HepG2 (cell line): Measurements from ENCODE around the gene EEPD1. TPM values are rescaled to one million over a fixed set of nuclear protein-coding genes. Genes with fewer than 3 reads are reported as not detected.

Source experiments
- ATAC-seq: fragments of 200-7000 bp; cut with Tn5 transposase; 3 replicates; pipeline ENCODE4 v1.9.1; 2020; ENCODE audit warnings: mild to moderate bottlenecking, moderate library complexity
- BruUV-seq: library from RNA; stranded (reverse); fragments of 400-500 nt; replicated peaks from 2 replicates; lab custom pipeline; 2021; lab: Mats Ljungman, UMichigan
- CTCF ChIA-PET: fragments of 300-600 bp; formaldehyde crosslinking; extraction: SDS; loops from one replicate; lab custom pipeline; 2021; ENCODE audit warnings: low total read pairs, inconsistent platforms, low intra/inter-chr PET ratio; lab: Yijun Ruan, JAX
- POLR2A ChIA-PET: fragments of 350-600 bp; sonication (Branson Sonifier 250); formaldehyde crosslinking; loops from one replicate; lab custom pipeline; 2020; ENCODE audit warnings: antibody characterized with exemption, inconsistent platforms; lab: Yijun Ruan, JAX
- DNase-seq: peaks from one replicate; pipeline ENCODE4 v3.0.0-alpha.2; 2015; ENCODE audit warnings: low spot score
- FAIRE-seq: peaks from 3 replicates; lab custom pipeline; 2011; peaks lifted over from hg19 to GRCh38; lab: Jason Lieb, UNC
- H2AFZ ChIP-seq: one replicate; pipeline ENCODE4 v1.6.1; 2011; ENCODE audit warnings: low read length, inconsistent platforms
- H3K27ac ChIP-seq: fragments of 300-600 bp; 3 replicates; pipeline ENCODE4 v1.8.0; 2011; ENCODE audit warnings: mixed run types, mild to moderate bottlenecking, mixed read lengths, low read length, inconsistent platforms; ENCODE audit not compliant: insufficient read depth; ENCODE audit errors: extremely low read length
- H3K27me3 ChIP-seq, 2 experiments: fragments of 200-600 bp in 1 of 2; 2 replicates in 1 of 2; 3 replicates in 1 of 2; pipeline versions ENCODE4 v1.6.0 to v1.8.0; 2011; ENCODE audit warnings: low read length in 2 of 2, mild to moderate bottlenecking in 2 of 2, moderate library complexity in 2 of 2, inconsistent platforms in 1 of 2; ENCODE audit not compliant: insufficient read depth in 2 of 2, control insufficient read depth in 1 of 2
- H3K36me3 ChIP-seq, 2 experiments: fragments of 200-600 bp in 1 of 2; replicated peaks in 1 of 2; 2 replicates in 1 of 2; 3 replicates in 1 of 2; pipeline versions ENCODE4 v1.5.1 to v1.8.0; 2011; ENCODE audit warnings: low read length in 2 of 2, inconsistent platforms in 1 of 2; ENCODE audit not compliant: insufficient read depth in 2 of 2, control insufficient read depth in 1 of 2
- H3K4me1 ChIP-seq: 2 replicates; pipeline ENCODE4 v1.5.1; 2012; ENCODE audit warnings: low read length, inconsistent platforms; ENCODE audit not compliant: insufficient read depth
- H3K4me2 ChIP-seq: 2 replicates; pipeline ENCODE4 v1.6.0; 2011; ENCODE audit warnings: low read depth, low read length, inconsistent platforms
- H3K4me3 ChIP-seq, 3 experiments: fragments of 200-600 bp in 1 of 3; sonication (generic), shearing (Covaris generic) in 1 of 3; replicated peaks in 1 of 3; 2 replicates each; pipeline ENCODE4 v1.5.1; 2011 to 2016; ENCODE audit warnings: low read length in 3 of 3, inconsistent platforms in 2 of 3, low read depth in 2 of 3, mild to moderate bottlenecking in 2 of 3, control low read depth in 1 of 3, mixed read lengths in 1 of 3; ENCODE audit not compliant: insufficient read depth in 1 of 3
- H3K79me2 ChIP-seq: one replicate; pipeline ENCODE4 v1.6.1; 2011; ENCODE audit warnings: low read length, inconsistent platforms; ENCODE audit not compliant: insufficient read depth
- H3K9ac ChIP-seq: 2 replicates; pipeline ENCODE4 v1.6.0; 2011; ENCODE audit warnings: mild to moderate bottlenecking, low read depth, low read length, inconsistent platforms; ENCODE audit not compliant: insufficient read depth
- H3K9me3 ChIP-seq: 2 replicates; pipeline ENCODE4 v1.5.1; 2012; ENCODE audit warnings: mild to moderate bottlenecking, low read length
- H4K20me1 ChIP-seq: 2 replicates; pipeline ENCODE4 v1.6.0; 2011; ENCODE audit warnings: inconsistent platforms, mild to moderate bottlenecking, low read length, moderate library complexity; ENCODE audit not compliant: insufficient read depth
- KDM1A ChIP-seq: IDR thresholded peaks from 2 replicates; pipeline ENCODE4 v1.6.1; 2016; ENCODE audit warnings: missing compliant biosample characterization
- STAG1 ChIP-seq: sonication (generic); formaldehyde crosslinking; IDR thresholded peaks from 2 replicates; pipeline ENCODE4 v1.4.0; 2020; ENCODE audit warnings: missing genetic modification reagents
- ZBTB33 ChIP-seq: sonication (generic); formaldehyde crosslinking; IDR thresholded peaks from 2 replicates; pipeline ENCODE4 v1.4.0; 2020; ENCODE audit warnings: missing genetic modification reagents
- ZNF33B ChIP-seq: sonication (generic); formaldehyde crosslinking; IDR thresholded peaks from 2 replicates; pipeline ENCODE4 v1.5.1; 2020; ENCODE audit warnings: mild to moderate bottlenecking, missing genetic modification reagents
- WGBS: methylation state at CpG from one replicate; pipeline ENCODE4 v1.1.6; 2017; ENCODE audit warnings: low lambda C conversion rate; 5-methylcytosine and 5-hydroxymethylcytosine counted together
- in situ Hi-C: cut with HindIII; loops from 2 replicates; pipeline ENCODE4 v1.10.0; 2017; ENCODE audit warnings: low pct_unique_long_range_greater_than_20kb; ENCODE audit not compliant: extremely low pct_ligation_motif_present
- intact Hi-C: fragments of 100-400 bp; cut with micrococcal nuclease; formaldehyde crosslinking; loops from one replicate; pipeline ENCODE4 v1.10.0; 2022; ENCODE audit not compliant: unreplicated experiment
- polyA plus RNA-seq, 8 experiments: library from polyadenylated mRNA; depleted of rRNA in 3 of 8; stranded (reverse) in 7 of 8; unstranded in 1 of 8; fragments of >200 nt; fragmentation: Illumina TruSeq in 4 of 8; extraction: Trizol in 4 of 8; gene quantifications; 2 replicates each; pipeline versions ENCODE4 v1.2.1 to v1.2.3, GENCODE V29; 2011 to 2016; ENCODE audit warnings: low read depth in 4 of 8, missing spikeins in 1 of 8, mixed read lengths in 1 of 8; ENCODE audit not compliant: insufficient read depth in 1 of 8
- total RNA-seq, 5 experiments: library from RNA; depleted of rRNA; stranded (reverse); fragments of >200 nt; fragmentation: Illumina TruSeq; extraction: Trizol; gene quantifications; 2 replicates each; pipeline ENCODE4 v1.2.3, GENCODE V29; 2016; ENCODE audit warnings: low read depth in 1 of 5
- TF ChIP-seq, protein P1 (sequence below): sonication (generic); formaldehyde crosslinking; IDR thresholded peaks from 2 replicates; pipeline ENCODE4 v1.5.0; 2020; ENCODE audit warnings: mild to moderate bottlenecking, missing genetic modification reagents, moderate library complexity

The EEPD1 gene
- total and polyA plus RNA-seq, 2 of the 13 experiments (the other 11 are each of a cell fraction or from before 2014, with no cell fraction given): 10.1 to 16.4 TPM

- 98% methylated on average over 7 of the region's 7 CpGs for WGBS
- H3K4me2 ChIP-seq: no peak overlapping the region
- no peaks in the 10 kb centered on the region for H3K9me3 ChIP-seq
- TF ChIP-seq ZBTB33 (peak; percentile 97), ZNF33B (no peak)
- no peak overlapping the region for H3K9ac ChIP-seq
- no peak overlapping the region for H3K4me3 ChIP-seq
- no peaks in the 10 kb centered on the region for H3K79me2 ChIP-seq
- in situ Hi-C loops: no loop called here
- peaks cover 82% of the 10 kb centered on the region for H3K4me1 ChIP-seq
- H2AFZ ChIP-seq: no peak overlapping the region
- ChIA-PET POLR2A (no interaction called here), CTCF (no interaction called here)
- intact Hi-C loops: no loop called here
- no peak for FAIRE-seq
- H3K36me3 ChIP-seq: peaks cover 3 to 24% of the 10 kb centered on the region in 2 experiments; a peak in 4 of 5 replicates
- BruUV-seq: no TSS peak
- no peak overlapping the region for H3K27ac ChIP-seq
- DNase-seq: no peak
- no peaks in the 10 kb centered on the region for H4K20me1 ChIP-seq
- ATAC-seq: no peak
- H3K27me3 ChIP-seq: no peaks in the 10 kb centered on the region
These were observed 130.7 kb downstream of the EEPD1 start for GRCh38 chr7:36283711-36284130.

DNA sequence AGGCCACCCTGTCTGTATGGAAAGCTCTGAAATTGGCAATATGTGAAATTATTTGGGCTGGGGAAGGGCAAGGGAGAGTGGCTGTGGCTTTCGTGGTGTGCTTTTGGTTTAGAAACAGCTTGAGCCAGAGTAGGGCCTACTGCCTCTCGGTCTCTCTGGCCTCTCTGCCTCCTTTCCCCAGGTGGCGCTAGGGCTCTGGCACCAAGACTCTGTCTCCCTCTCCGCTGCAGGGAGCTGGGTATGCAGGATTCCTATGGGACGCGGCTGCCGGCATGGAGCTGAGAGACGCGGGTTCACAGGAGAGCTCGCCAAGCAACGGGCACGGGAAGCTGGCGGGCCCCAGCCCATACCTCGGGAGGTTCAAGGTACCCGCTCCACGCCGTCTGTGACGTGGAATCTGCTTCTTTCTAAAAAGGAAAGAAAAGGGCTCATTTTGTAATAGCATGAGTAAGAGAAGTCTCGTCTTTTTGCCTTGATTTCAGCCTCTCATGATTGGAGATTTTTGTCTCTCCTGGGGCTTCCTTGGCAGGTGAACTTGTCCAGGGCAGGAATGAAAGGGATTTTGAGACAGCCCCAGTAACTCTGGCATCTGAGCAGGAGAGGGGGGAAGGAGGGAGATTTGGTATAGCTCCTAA is 131.5 kb downstream of the EEPD1 start:
- ChIA-PET CTCF (no interaction called here), POLR2A (no interaction called here)
- H2AFZ ChIP-seq: no peak overlapping the region
- no peaks in the 10 kb centered on the region for H3K79me2 ChIP-seq
- H3K27ac ChIP-seq: no peak overlapping the region
- no peak for FAIRE-seq
- ATAC-seq: no peak
- H3K4me3 ChIP-seq: no peak overlapping the region
- DNase-seq: no peak
- no TSS peak for BruUV-seq
- no peaks in the 10 kb centered on the region for H3K9me3 ChIP-seq
- WGBS: 96% methylated on average over 18 of the region's 19 CpGs
- TF ChIP-seq, protein P1, sequence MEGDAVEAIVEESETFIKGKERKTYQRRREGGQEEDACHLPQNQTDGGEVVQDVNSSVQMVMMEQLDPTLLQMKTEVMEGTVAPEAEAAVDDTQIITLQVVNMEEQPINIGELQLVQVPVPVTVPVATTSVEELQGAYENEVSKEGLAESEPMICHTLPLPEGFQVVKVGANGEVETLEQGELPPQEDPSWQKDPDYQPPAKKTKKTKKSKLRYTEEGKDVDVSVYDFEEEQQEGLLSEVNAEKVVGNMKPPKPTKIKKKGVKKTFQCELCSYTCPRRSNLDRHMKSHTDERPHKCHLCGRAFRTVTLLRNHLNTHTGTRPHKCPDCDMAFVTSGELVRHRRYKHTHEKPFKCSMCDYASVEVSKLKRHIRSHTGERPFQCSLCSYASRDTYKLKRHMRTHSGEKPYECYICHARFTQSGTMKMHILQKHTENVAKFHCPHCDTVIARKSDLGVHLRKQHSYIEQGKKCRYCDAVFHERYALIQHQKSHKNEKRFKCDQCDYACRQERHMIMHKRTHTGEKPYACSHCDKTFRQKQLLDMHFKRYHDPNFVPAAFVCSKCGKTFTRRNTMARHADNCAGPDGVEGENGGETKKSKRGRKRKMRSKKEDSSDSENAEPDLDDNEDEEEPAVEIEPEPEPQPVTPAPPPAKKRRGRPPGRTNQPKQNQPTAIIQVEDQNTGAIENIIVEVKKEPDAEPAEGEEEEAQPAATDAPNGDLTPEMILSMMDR (CRISPR knock-in tag): peak; percentile 16; the same call in 1 of the 2 replicates
- TF ChIP-seq KDM1A (CRISPR knock-in tag) (no peak), STAG1 (CRISPR knock-in tag) (peak; percentile 20; the same call in 1 of the 2 replicates), ZBTB33 (peak; percentile 57)
- H3K27me3 ChIP-seq: no peaks in the 10 kb centered on the region
- H3K4me2 ChIP-seq: no peak overlapping the region
- peaks cover 82% of the 10 kb centered on the region for H3K4me1 ChIP-seq
- intact Hi-C loops: no loop called here
- no peaks in the 10 kb centered on the region for H4K20me1 ChIP-seq
- H3K36me3 ChIP-seq: peaks cover 3 to 25% of the 10 kb centered on the region in 2 experiments; a peak in 4 of 5 replicates
- in situ Hi-C loops: no loop called here
- no peak overlapping the region for H3K9ac ChIP-seq
